ENCODE data around the gene LINC01488. TPM values are rescaled to one million over a fixed set of nuclear protein-coding genes. Genes with fewer than 3 reads are reported as not detected.

The LINC01488 gene
- total and polyA plus RNA-seq, 10 of the 15 experiments (the other 5 are each of a cell fraction or from before 2014, with no cell fraction given) = not detected

DNA sequence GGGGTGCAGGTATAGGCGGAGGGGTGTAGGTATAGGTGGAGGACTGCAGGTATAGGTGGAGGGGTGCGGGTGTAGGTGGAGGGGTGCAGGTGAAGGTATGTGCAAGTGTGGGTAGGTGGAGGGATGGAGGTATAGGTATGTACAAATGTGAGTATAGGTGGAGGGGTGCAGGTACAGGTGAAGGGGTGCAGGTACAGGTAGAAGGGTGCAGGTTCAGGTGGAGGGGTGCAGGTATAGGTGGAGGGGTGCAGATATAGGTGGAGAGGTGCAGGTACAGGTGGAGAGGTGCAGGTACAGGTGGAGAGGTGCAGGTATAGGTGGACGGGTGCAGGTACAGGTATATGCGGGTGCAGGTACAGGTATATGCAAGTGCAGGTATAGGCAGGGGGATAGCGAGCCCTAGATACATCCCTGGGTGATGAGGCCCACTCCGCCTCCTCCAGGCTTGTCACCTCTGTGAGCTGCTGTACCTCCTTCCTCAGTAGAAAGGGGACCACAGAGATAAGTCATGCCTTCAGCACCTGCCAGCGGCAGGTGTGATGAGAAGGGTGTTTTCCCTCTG, 17.2 kb downstream of the LINC01488 start (continued):
- TF ChIP-seq, protein P1, sequence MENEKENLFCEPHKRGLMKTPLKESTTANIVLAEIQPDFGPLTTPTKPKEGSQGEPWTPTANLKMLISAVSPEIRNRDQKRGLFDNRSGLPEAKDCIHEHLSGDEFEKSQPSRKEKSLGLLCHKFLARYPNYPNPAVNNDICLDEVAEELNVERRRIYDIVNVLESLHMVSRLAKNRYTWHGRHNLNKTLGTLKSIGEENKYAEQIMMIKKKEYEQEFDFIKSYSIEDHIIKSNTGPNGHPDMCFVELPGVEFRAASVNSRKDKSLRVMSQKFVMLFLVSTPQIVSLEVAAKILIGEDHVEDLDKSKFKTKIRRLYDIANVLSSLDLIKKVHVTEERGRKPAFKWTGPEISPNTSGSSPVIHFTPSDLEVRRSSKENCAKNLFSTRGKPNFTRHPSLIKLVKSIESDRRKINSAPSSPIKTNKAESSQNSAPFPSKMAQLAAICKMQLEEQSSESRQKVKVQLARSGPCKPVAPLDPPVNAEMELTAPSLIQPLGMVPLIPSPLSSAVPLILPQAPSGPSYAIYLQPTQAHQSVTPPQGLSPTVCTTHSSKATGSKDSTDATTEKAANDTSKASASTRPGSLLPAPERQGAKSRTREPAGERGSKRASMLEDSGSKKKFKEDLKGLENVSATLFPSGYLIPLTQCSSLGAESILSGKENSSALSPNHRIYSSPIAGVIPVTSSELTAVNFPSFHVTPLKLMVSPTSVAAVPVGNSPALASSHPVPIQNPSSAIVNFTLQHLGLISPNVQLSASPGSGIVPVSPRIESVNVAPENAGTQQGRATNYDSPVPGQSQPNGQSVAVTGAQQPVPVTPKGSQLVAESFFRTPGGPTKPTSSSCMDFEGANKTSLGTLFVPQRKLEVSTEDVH (IDR thresholded peaks at IDR 0.05; ENCODE audit: low read depth, partially characterized antibody) = no peak
- TF ChIP-seq, protein P2, sequence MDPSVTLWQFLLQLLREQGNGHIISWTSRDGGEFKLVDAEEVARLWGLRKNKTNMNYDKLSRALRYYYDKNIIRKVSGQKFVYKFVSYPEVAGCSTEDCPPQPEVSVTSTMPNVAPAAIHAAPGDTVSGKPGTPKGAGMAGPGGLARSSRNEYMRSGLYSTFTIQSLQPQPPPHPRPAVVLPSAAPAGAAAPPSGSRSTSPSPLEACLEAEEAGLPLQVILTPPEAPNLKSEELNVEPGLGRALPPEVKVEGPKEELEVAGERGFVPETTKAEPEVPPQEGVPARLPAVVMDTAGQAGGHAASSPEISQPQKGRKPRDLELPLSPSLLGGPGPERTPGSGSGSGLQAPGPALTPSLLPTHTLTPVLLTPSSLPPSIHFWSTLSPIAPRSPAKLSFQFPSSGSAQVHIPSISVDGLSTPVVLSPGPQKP (IDR thresholded peaks at IDR 0.05; ENCODE audit: low read depth, low read length) = no peak
- TF ChIP-seq, protein P3, sequence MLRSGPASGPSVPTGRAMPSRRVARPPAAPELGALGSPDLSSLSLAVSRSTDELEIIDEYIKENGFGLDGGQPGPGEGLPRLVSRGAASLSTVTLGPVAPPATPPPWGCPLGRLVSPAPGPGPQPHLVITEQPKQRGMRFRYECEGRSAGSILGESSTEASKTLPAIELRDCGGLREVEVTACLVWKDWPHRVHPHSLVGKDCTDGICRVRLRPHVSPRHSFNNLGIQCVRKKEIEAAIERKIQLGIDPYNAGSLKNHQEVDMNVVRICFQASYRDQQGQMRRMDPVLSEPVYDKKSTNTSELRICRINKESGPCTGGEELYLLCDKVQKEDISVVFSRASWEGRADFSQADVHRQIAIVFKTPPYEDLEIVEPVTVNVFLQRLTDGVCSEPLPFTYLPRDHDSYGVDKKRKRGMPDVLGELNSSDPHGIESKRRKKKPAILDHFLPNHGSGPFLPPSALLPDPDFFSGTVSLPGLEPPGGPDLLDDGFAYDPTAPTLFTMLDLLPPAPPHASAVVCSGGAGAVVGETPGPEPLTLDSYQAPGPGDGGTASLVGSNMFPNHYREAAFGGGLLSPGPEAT (IDR thresholded peaks at IDR 0.05; ENCODE audit: low read depth) = no peak
- TF ChIP-seq YY1 (IDR thresholded peaks at IDR 0.05; ENCODE audit: low read depth, low read length) = no peak
- no peak for TF ChIP-seq TCF12 (IDR thresholded peaks at IDR 0.05; ENCODE audit: low read depth, low read length)
